Activated T-helper 9 cell treated with anti-CD3 and anti-CD28 coated beads, Interleukin-2, amount 50 U/mL, for 16 hours (primary cell): ENCODE results near the gene RBPMS2.

Experiments used
- DNase-seq: peaks from one replicate; pipeline ENCODE4 v3.0.0-alpha.2; 2020; ENCODE audit warnings: low read depth

RBPMS2 gene

DNA sequence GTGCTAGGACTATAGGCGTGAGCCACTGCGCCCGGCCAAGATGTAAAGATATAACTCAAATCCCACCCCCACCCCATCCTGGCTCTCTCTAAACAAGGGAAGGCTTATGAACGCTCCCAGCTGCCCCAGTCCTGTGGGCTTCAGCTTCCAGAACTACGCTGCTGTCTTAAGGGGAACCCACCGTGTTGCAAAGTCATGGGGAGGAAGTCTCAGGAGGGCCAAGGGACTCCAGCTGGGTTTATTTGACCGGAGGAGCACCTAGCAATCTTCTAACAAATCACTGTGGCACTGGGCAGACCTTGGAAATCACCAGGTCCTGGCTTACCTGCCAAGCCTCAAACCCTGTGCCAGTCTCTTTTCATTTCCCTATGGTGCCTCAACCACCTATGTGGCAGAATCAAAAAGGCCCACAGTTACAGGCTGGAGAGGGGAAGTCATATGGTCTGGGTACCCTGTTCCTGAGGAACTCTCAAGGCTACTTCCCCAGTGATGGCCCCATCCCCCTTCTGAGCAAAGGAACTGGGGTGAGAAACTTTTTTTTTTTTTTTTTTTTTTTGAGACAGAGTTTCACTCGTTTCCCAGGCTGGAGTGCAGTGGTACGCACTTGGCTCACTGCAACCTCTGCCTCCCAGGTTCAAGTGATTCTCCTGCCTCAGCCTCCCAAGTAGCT lies 83.4 kb downstream of the RBPMS2 start:
- no peak for DNase-seq

DNA sequence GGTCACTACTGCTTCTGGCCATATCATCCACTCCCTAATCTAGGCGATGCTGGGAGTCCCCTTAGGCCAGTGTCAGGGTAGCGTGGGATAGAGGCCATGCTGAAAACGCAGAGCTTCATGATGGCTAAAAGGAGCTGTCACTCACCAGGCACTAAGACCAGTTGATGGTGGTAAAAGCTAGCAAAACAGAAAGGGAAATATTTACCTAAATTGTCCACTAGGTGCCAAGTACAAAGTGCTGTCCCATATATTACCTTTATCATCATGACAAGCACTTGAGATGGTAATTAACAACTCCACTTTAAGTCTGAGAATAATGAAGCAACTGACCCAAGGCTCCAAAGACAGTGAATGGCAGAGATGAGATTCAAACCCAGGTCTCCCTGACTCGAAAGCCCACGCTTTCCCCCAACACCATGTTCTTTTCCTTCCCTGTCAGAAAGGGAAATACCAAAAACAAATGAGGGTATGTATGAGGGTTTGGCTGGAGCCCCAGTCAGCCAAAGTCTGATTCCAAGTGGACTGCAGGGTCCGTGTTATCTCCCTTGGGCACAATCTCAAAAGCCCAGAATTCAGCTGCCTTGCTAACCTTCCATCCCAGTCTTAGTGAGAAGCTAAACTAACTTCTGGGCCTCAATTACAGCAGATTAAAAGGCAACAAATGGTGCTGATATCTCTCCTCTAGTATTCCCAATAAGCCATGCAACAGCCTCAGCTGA lies 84.7 kb downstream of the RBPMS2 start:
- no peak for DNase-seq

DNA sequence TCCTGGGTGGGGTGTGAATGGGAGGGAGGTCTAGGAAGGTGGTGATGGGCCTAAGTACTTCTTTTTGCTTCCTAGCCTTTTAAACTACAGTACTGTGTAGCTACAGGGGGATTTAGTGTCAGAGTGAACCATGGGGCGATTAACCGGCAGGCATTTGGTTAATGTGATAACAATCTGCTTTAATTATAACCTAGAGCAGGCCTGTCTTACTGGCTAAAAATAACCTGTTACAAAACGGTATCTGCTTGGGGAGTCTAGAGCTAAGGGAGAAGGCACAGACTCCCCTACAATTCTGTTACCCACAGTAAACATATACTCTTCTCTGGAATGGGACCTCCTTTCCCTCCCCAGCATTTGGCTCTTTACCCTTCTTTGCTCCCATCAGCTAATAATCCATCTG lies 85.4 kb downstream of the RBPMS2 start:
- DNase-seq: no peak
